Sigmoid colon (tissue), 7 donors: ENCODE data around the gene HOXC5. TPM values are rescaled to one million over a fixed set of nuclear protein-coding genes. Genes with fewer than 3 reads are reported as not detected.

Source experiments
- DNase-seq: peaks from one replicate; pipeline ENCODE4 v3.0.0-alpha.2; 2019
- H3K27ac ChIP-seq, 4 donors: fragments of 200-600 bp; sonication (generic); one replicate each; pipeline ENCODE4 v1.5.1; 2016 to 2019; ENCODE audit warnings: mild to moderate bottlenecking in 1 of 4
- H3K27me3 ChIP-seq, 3 donors: fragments of 200-600 bp; sonication (generic); one replicate each; pipeline ENCODE4 v1.5.1; 2019; ENCODE audit warnings: mild to moderate bottlenecking in 1 of 3
- H3K36me3 ChIP-seq, 4 donors: fragments of 200-600 bp; sonication (generic); one replicate each; pipeline ENCODE4 v1.5.1; 2016 to 2019
- H3K4me1 ChIP-seq, 4 donors: fragments of 200-600 bp; sonication (generic); one replicate each; pipeline ENCODE4 v1.5.1; 2017 to 2019
- H3K4me3 ChIP-seq, 4 donors: fragments of 200-600 bp; sonication (generic); one replicate each; pipeline ENCODE4 v1.5.1; 2017 to 2019; ENCODE audit warnings: mild to moderate bottlenecking in 2 of 4, moderate library complexity in 1 of 4
- H3K9me3 ChIP-seq, 4 donors: fragments of 200-600 bp in 3 of 4; sonication (generic) in 3 of 4; one replicate each; pipeline versions ENCODE4 v1.5.1 to v1.6.1; 2013 to 2019
- CTCF ChIP-seq, 4 experiments: fragments of 450-650 bp in 3 of 4; fragments of 200-600 bp in 1 of 4; IDR thresholded peaks; one replicate each; pipeline ENCODE4 v1.5.1; 2016 to 2019; ENCODE audit warnings: antibody characterized with exemption in 4 of 4, mild to moderate bottlenecking in 3 of 4, moderate library complexity in 2 of 4
- EP300 ChIP-seq, 4 donors: sonication (generic); formaldehyde crosslinking; IDR thresholded peaks; one replicate each; pipeline ENCODE4 v1.6.1; 2017; ENCODE audit warnings: antibody characterized with exemption in 4 of 4
- POLR2A ChIP-seq, 2 donors: fragments of 450-650 bp; IDR thresholded peaks; one replicate each; pipeline ENCODE4 v1.6.1; 2016; ENCODE audit warnings: antibody characterized with exemption in 2 of 2, mild to moderate bottlenecking in 2 of 2, moderate library complexity in 2 of 2
- POLR2AphosphoS5 ChIP-seq, 4 donors: sonication (generic); formaldehyde crosslinking; IDR thresholded peaks; one replicate each; pipeline ENCODE4 v1.6.1; 2017; ENCODE audit warnings: antibody characterized with exemption in 4 of 4
- WGBS, 2 donors: extraction: QIAGEN DNeasy Blood & Tissue Kit; methylation state at CpG; one replicate each; pipeline ENCODE4 v1.1.7; 2013; 5-methylcytosine and 5-hydroxymethylcytosine counted together
- intact Hi-C: fragments of 100-400 bp; cut with DNase I; formaldehyde crosslinking; loops from one replicate; pipeline ENCODE4 v1.15.1; 2023
- polyA plus RNA-seq, 3 donors: library from polyadenylated mRNA; stranded (reverse); fragments of 200-250 nt; gene quantifications; one replicate each; pipeline ENCODE4 v1.2.3, GENCODE V29; 2013
- total RNA-seq, 4 donors: library from RNA; depleted of rRNA; stranded (reverse); fragments of >200 nt; gene quantifications; one replicate each; pipeline ENCODE4 v1.1.0, GENCODE V29; 2016
- donor health status: healthy with polysubstance abuse.
- donor health status: Bipolar disorder and iron deficiency.
- donor health status: healthy.

Gene HOXC5
- total and polyA plus RNA-seq, 7 donors, result 0.03 to 1.4 TPM; not detected in 5

GRCh38 chr12:54068418-54069070 is 35.7 kb downstream of the HOXC5 start:
- H3K36me3 ChIP-seq, result no peaks in the 10 kb centered on the region
- H3K4me1 ChIP-seq, result peaks cover 0 to 11% (median 3%) of the 10 kb centered on the region in 4 donors
- H3K9me3 ChIP-seq, result no peaks in the 10 kb centered on the region
- WGBS, 2 donors, result 89 to 90% methylated on average over 4 of the region's 4 CpGs
- DNase-seq, result no peak
- no peak overlapping the region for H3K4me3 ChIP-seq
- H3K27me3 ChIP-seq, result peaks cover 0 to 22% (median 0%) of the 10 kb centered on the region in 3 donors
- intact Hi-C loops, result no loop called here
- no peak overlapping the region for H3K27ac ChIP-seq
- TF ChIP-seq POLR2A (IDR thresholded peaks at IDR 0.05) (no peak), EP300 (IDR thresholded peaks at IDR 0.05) (no peak), CTCF (IDR thresholded peaks at IDR 0.05) (no peak), POLR2AphosphoS5 (IDR thresholded peaks at IDR 0.05) (no peak)

- Histone ChIP-seq H3K27me3 (no peaks in the 10 kb centered on the region), H3K36me3 (no peaks in the 10 kb centered on the region), H3K4me3 (no peak overlapping the region), H3K27ac (no peak overlapping the region), H3K9me3 (no peaks in the 10 kb centered on the region), H3K4me1 (peaks cover 0 to 19% (median 3%) of the 10 kb centered on the region in 4 donors)
- no peak for DNase-seq
- TF ChIP-seq POLR2AphosphoS5 (IDR thresholded peaks at IDR 0.05), result no peak
- no peak for TF ChIP-seq EP300 (IDR thresholded peaks at IDR 0.05)
- no peak for TF ChIP-seq CTCF (IDR thresholded peaks at IDR 0.05)
- TF ChIP-seq POLR2A (IDR thresholded peaks at IDR 0.05), result no peak
- WGBS, 2 donors, result 18 to 59% methylated on average over 1 of the region's 1 CpG
- intact Hi-C loops, result no loop called here
These were observed 39.1 kb downstream of the HOXC5 start for GRCh38 chr12:54071942-54072341.

- H3K9me3 ChIP-seq, result no peaks in the 10 kb centered on the region
- WGBS, 2 donors, result 76 to 78% methylated on average over 6 of the region's 6 CpGs
- no peaks in the 10 kb centered on the region for H3K36me3 ChIP-seq
- no peak overlapping the region for H3K27ac ChIP-seq
- no peak for TF ChIP-seq POLR2A (IDR thresholded peaks at IDR 0.05)
- TF ChIP-seq POLR2AphosphoS5 (IDR thresholded peaks at IDR 0.05), result no peak
- no peak for TF ChIP-seq CTCF (IDR thresholded peaks at IDR 0.05)
- no peak for TF ChIP-seq EP300 (IDR thresholded peaks at IDR 0.05)
- no peak for DNase-seq
- no peaks in the 10 kb centered on the region for H3K27me3 ChIP-seq
- H3K4me3 ChIP-seq, result no peak overlapping the region
- intact Hi-C loops, result no loop called here
- peaks cover 0 to 12% (median 0%) of the 10 kb centered on the region in 4 donors for H3K4me1 ChIP-seq
These were observed 41.5 kb downstream of the HOXC5 start for GRCh38 chr12:54074308-54074707.

- DNase-seq, result no peak
- H3K27ac ChIP-seq, result no peak overlapping the region
These were observed 42.6 kb downstream of the HOXC5 start for GRCh38 chr12:54075409-54075808.

More at GRCh38 chr12:54075409-54075808, 42.6 kb downstream of the HOXC5 start:
- intact Hi-C loops, result no loop called here
- H3K9me3 ChIP-seq, result no peaks in the 10 kb centered on the region
- H3K27me3 ChIP-seq, result no peaks in the 10 kb centered on the region
- WGBS, 2 donors, result 43 to 54% methylated on average over 6 of the region's 6 CpGs
- H3K4me1 ChIP-seq, result peaks cover 0 to 12% (median 0%) of the 10 kb centered on the region in 4 donors
- TF ChIP-seq POLR2AphosphoS5 (IDR thresholded peaks at IDR 0.05) (no peak), CTCF (IDR thresholded peaks at IDR 0.05) (no peak), POLR2A (IDR thresholded peaks at IDR 0.05) (no peak), EP300 (IDR thresholded peaks at IDR 0.05) (no peak)
- no peaks in the 10 kb centered on the region for H3K36me3 ChIP-seq
- no peak overlapping the region for H3K4me3 ChIP-seq
